Measurements from ENCODE around the gene SLCO2B1.

The SLCO2B1 gene

GRCh38 chr11:75245356-75246005 lies 94.6 kb downstream of the SLCO2B1 start:
- no peak overlapping the region for H3K4me3 Mint-ChIP-seq
- peaks cover 51% of the 10 kb centered on the region for H3K27me3 Mint-ChIP-seq (ENCODE audit: low read depth)
- no peaks in the 10 kb centered on the region for H3K9me3 Mint-ChIP-seq
- peaks cover 7% of the 10 kb centered on the region for H3K4me1 Mint-ChIP-seq (ENCODE audit: low read depth)
- no peak overlapping the region for H3K27ac Mint-ChIP-seq
- H3K36me3 Mint-ChIP-seq (ENCODE audit: low read depth) = no peaks in the 10 kb centered on the region

GRCh38 chr11:75246006-75246670 lies 95.2 kb downstream of the SLCO2B1 start:
- peaks cover 7% of the 10 kb centered on the region for H3K4me1 Mint-ChIP-seq (ENCODE audit: low read depth)
- no peak overlapping the region for H3K4me3 Mint-ChIP-seq
- no peak overlapping the region for H3K27ac Mint-ChIP-seq
- no peaks in the 10 kb centered on the region for H3K9me3 Mint-ChIP-seq
- peaks cover 50% of the 10 kb centered on the region for H3K27me3 Mint-ChIP-seq (ENCODE audit: low read depth)
- H3K36me3 Mint-ChIP-seq (ENCODE audit: low read depth) = no peaks in the 10 kb centered on the region

- H3K4me3 Mint-ChIP-seq = no peak overlapping the region
- H3K27me3 Mint-ChIP-seq (ENCODE audit: low read depth) = peaks cover 53% of the 10 kb centered on the region
- no peaks in the 10 kb centered on the region for H3K36me3 Mint-ChIP-seq (ENCODE audit: low read depth)
- peaks cover 7% of the 10 kb centered on the region for H3K4me1 Mint-ChIP-seq (ENCODE audit: low read depth)
- H3K9me3 Mint-ChIP-seq = no peaks in the 10 kb centered on the region
- no peak overlapping the region for H3K27ac Mint-ChIP-seq
Observed at GRCh38 chr11:75246671-75247350, 95.9 kb downstream of the SLCO2B1 start.

GRCh38 chr11:75248924-75249256 lies 98.0 kb downstream of the SLCO2B1 start:
- Mint-ChIP-seq H3K27me3 (ENCODE audit: low read depth) (peaks cover 44% of the 10 kb centered on the region), H3K4me3 (no peak overlapping the region), H3K36me3 (ENCODE audit: low read depth) (no peaks in the 10 kb centered on the region), H3K4me1 (ENCODE audit: low read depth) (peaks cover 3% of the 10 kb centered on the region), H3K9me3 (no peaks in the 10 kb centered on the region), H3K27ac (no peak overlapping the region)

DNA sequence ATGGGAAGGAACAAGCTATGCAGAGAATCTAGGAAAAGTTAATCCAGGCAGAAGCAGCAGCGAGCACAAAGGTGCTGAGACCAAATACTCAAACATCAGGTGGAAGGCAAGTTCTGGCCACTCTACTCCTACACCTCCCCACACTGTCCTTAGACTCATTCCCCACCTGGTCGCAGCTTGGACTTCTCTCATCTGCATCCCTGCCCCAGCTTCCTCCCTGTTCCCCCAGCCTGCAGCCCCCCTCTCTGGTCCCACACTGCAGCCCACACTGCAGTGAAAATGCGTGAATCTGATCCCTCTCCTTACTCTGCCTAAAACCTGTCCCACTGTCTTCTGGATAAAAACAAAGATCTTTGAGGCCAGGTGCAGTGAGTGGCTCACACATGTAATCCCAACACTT lies 98.8 kb downstream of the SLCO2B1 start:
- H3K4me3 Mint-ChIP-seq = no peak overlapping the region
- H3K4me1 Mint-ChIP-seq (ENCODE audit: low read depth) = peaks cover 3% of the 10 kb centered on the region
- no peak overlapping the region for H3K27ac Mint-ChIP-seq
- no peaks in the 10 kb centered on the region for H3K9me3 Mint-ChIP-seq
- peaks cover 36% of the 10 kb centered on the region for H3K27me3 Mint-ChIP-seq (ENCODE audit: low read depth)
- no peaks in the 10 kb centered on the region for H3K36me3 Mint-ChIP-seq (ENCODE audit: low read depth)

GRCh38 chr11:75254326-75254725 lies 103.4 kb downstream of the SLCO2B1 start:
- Mint-ChIP-seq H3K4me3 (no peak overlapping the region), H3K4me1 (ENCODE audit: low read depth) (no peaks in the 10 kb centered on the region), H3K27me3 (ENCODE audit: low read depth) (peaks cover 48% of the 10 kb centered on the region), H3K27ac (no peak overlapping the region), H3K9me3 (no peaks in the 10 kb centered on the region), H3K36me3 (ENCODE audit: low read depth) (no peaks in the 10 kb centered on the region)

Data from T-helper 1 cell treated with Interleukin-12 subunit alpha and Interleukin-12 subunit beta and Interleukin-4 antibody, amounts not matched to agents 30 μg/mL and 1 μg/mL, for 36 hours (primary cell).